ENCODE data around the gene TNFRSF19.

- no peak for TF ChIP-seq POLR2AphosphoS5 (IDR thresholded peaks at IDR 0.05; ENCODE audit: borderline replicate concordance, low read depth, low read length)
- TF ChIP-seq EZH2 (IDR thresholded peaks at IDR 0.05), result no peak
- TF ChIP-seq FOXP2 (optimal IDR thresholded peaks at IDR 0.05; ENCODE audit: control extremely low read depth, extremely low read length, insufficient read depth), result no peak
Measured at GRCh38 chr13:23660249-23660648, 90.0 kb downstream of the TNFRSF19 start.
